Panc1 (cell line): ENCODE results near the gene PSMB4. TPM values are rescaled to one million over a fixed set of nuclear protein-coding genes. Genes with fewer than 3 reads are reported as not detected.

Experiments
- ATAC-seq: fragments of 200-7000 bp; cut with Tn5 transposase; 2 replicates; pipeline ENCODE4 v1.9.1; 2020; ENCODE audit warnings: mild to moderate bottlenecking, moderate library complexity
- BruUV-seq: library from RNA; stranded (reverse); fragments of 400-500 nt; replicated peaks from 2 replicates; lab custom pipeline; 2021; lab: Mats Ljungman, UMichigan
- CTCF ChIA-PET: fragments of 300-600 bp; sonication (Branson Sonifier 250); formaldehyde crosslinking; loops from one replicate; lab custom pipeline; 2022; ENCODE audit warnings: antibody characterized with exemption; lab: Charles Lee
- POLR2A ChIA-PET: fragments of 300-600 bp; sonication (Branson Sonifier 250); formaldehyde crosslinking; loops from one replicate; lab custom pipeline; 2022; ENCODE audit warnings: antibody characterized with exemption; lab: Charles Lee
- DNase-seq: peaks from one replicate; pipeline ENCODE4 v3.0.0-alpha.2; 2010; ENCODE audit warnings: low read depth, low spot score
- H3K27ac ChIP-seq: 2 replicates; pipeline ENCODE4 v1.5.1; 2011; ENCODE audit warnings: mild to moderate bottlenecking, low read length, inconsistent platforms
- H3K27me3 ChIP-seq: fragments of 200-500 bp; sonication (Bioruptor generic); 2 replicates; pipeline ENCODE4 v1.6.0; 2014; ENCODE audit warnings: low read length, inconsistent platforms; ENCODE audit not compliant: control insufficient read depth, insufficient read depth
- H3K36me3 ChIP-seq: fragments of 200-500 bp; sonication (Bioruptor generic); 2 replicates; pipeline ENCODE4 v1.5.1; 2014; ENCODE audit warnings: inconsistent platforms, mild to moderate bottlenecking, low read length, moderate library complexity; ENCODE audit not compliant: control insufficient read depth, insufficient read depth
- H3K4me1 ChIP-seq: 2 replicates; pipeline ENCODE4 v1.5.1; 2011; ENCODE audit warnings: inconsistent platforms, mild to moderate bottlenecking, low read length, moderate library complexity; ENCODE audit not compliant: control insufficient read depth, insufficient read depth
- H3K4me3 ChIP-seq, 2 experiments: 2 replicates each; pipeline ENCODE4 v1.5.1; 2011 to 2012; ENCODE audit warnings: low read depth in 2 of 2, low read length in 2 of 2, mild to moderate bottlenecking in 2 of 2, inconsistent platforms in 1 of 2, moderate library complexity in 1 of 2
- H3K9me3 ChIP-seq: fragments of 200-500 bp; sonication (Bioruptor generic); 2 replicates; pipeline ENCODE4 v1.5.1; 2014; ENCODE audit warnings: low read depth, mild to moderate bottlenecking, inconsistent platforms, low read length, moderate library complexity; ENCODE audit not compliant: control insufficient read depth, insufficient read depth
- CTCF ChIP-seq: fragments of 450-650 bp; IDR thresholded peaks from 2 replicates; pipeline ENCODE4 v1.5.1; 2017; ENCODE audit warnings: mild to moderate bottlenecking
- POLR2AphosphoS5 ChIP-seq: IDR thresholded peaks from 2 replicates; pipeline ENCODE4 v1.6.1; 2012; ENCODE audit warnings: mild to moderate bottlenecking, low read depth, low read length, moderate library complexity
- REST ChIP-seq, 2 experiments: IDR thresholded peaks; 2 replicates each; pipeline ENCODE4 v1.6.1; 2011 to 2012; ENCODE audit warnings: low read depth in 2 of 2, control low read depth in 1 of 2, low read length in 1 of 2, mild to moderate bottlenecking in 1 of 2, moderate library complexity in 1 of 2; ENCODE audit not compliant: insufficient read depth in 1 of 2
- SIN3A ChIP-seq: IDR thresholded peaks from 2 replicates; pipeline ENCODE4 v1.6.1; 2012; ENCODE audit warnings: low read depth, mild to moderate bottlenecking, low read length, moderate library complexity, borderline replicate concordance; ENCODE audit not compliant: insufficient read depth
- TCF7L2 ChIP-seq: IDR thresholded peaks from 2 replicates; pipeline ENCODE4 v1.6.1; 2011; ENCODE audit warnings: mild to moderate bottlenecking, low read depth, low read length, inconsistent platforms
- in situ Hi-C: cut with HindIII; loops from 2 replicates; pipeline ENCODE4 v1.10.0; 2016; ENCODE audit warnings: low sequenced_read_pairs, low pct_unique_long_range_greater_than_20kb
- intact Hi-C: fragments of 100-400 bp; cut with micrococcal nuclease; formaldehyde crosslinking; loops from one replicate; pipeline ENCODE4 v1.10.0; 2022; ENCODE audit not compliant: unreplicated experiment
- total RNA-seq: library from RNA; stranded (reverse); gene quantifications from one replicate; pipeline ENCODE4 v1.2.1, GENCODE V29; 2021; ENCODE audit not compliant: unreplicated experiment

The PSMB4 gene
- total RNA-seq, 1 experiment from 2014 or later, result 412 TPM

GRCh38 chr1:151401860-151402259 lies 2.5 kb downstream of the PSMB4 start:
- POLR2A ChIA-PET, result no interaction called here
- in situ Hi-C loops (no loop called here), intact Hi-C loops (no loop called here)

GRCh38 chr1:151402764-151403163 lies 3.4 kb downstream of the PSMB4 start:
- H3K27ac ChIP-seq, result no peak overlapping the region

More at GRCh38 chr1:151401860-151402259, 2.5 kb downstream of the PSMB4 start:
- TF ChIP-seq TCF7L2, result no peak
- no peak for TF ChIP-seq REST (IDR thresholded peaks at IDR 0.05; ENCODE audit: insufficient read depth in 1 of 2, low read depth in 2 of 2, low read length in 1 of 2)
- TF ChIP-seq SIN3A, result no peak
- no peak; the same call in 1 of the 2 replicates for TF ChIP-seq POLR2AphosphoS5
- no peak for TF ChIP-seq CTCF
- no peak overlapping the region for H3K27ac ChIP-seq
- H3K36me3 ChIP-seq, result peaks cover 33% of the 10 kb centered on the region
- ATAC-seq (no peak), DNase-seq (no peak)
- peaks cover 16% of the 10 kb centered on the region for H3K4me1 ChIP-seq
- H3K27me3 ChIP-seq, result no peaks in the 10 kb centered on the region
- no TSS peak for BruUV-seq
- no peaks in the 10 kb centered on the region for H3K9me3 ChIP-seq
- CTCF ChIA-PET, result no interaction called here
- no peak overlapping the region for H3K4me3 ChIP-seq

More at GRCh38 chr1:151402764-151403163, 3.4 kb downstream of the PSMB4 start:
- Histone ChIP-seq H3K4me3 (no peak overlapping the region), H3K27me3 (no peaks in the 10 kb centered on the region), H3K9me3 (no peaks in the 10 kb centered on the region), H3K36me3 (peaks cover 36% of the 10 kb centered on the region), H3K4me1 (peaks cover 16% of the 10 kb centered on the region)
- BruUV-seq, result no TSS peak
- in situ Hi-C loops, result no loop called here
- DNase-seq, result no peak
- ATAC-seq, result no peak
- intact Hi-C loops, result no loop called here
- TF ChIP-seq CTCF (no peak), TCF7L2 (peak; percentile 53; the same call in 1 of the 2 replicates)
- CTCF ChIA-PET, result no interaction called here
- POLR2A ChIA-PET, result interaction anchor here (0.5 to 0.9 kb wide), 2 partner anchors 22 to 55 kb away, joined by 3 to 4 read pairs; no protein-coding TSS in a partner anchor
